Activated CD4-positive, alpha-beta T cell treated with anti-CD3 and anti-CD28 coated beads, Interleukin-2, amount 10 ng/mL, durations not matched to agents 7 days and 5 days (primary cell): ENCODE results near the gene METTL27. TPM values are rescaled to one million over a fixed set of nuclear protein-coding genes. Genes with fewer than 3 reads are reported as not detected.
"Not testable (repeated sequence)": the region's sequence is repeated elsewhere in the genome, so short reads cannot be mapped to it uniquely, and the experiment has no call there.

ENCODE experiments used
- CTCF ChIA-PET: fragments of 350-600 bp; sonication (Branson Sonifier 250); formaldehyde crosslinking; loops from one replicate; lab custom pipeline; 2021; ENCODE audit warnings: antibody characterized with exemption; lab: Charles Lee
- POLR2A ChIA-PET: fragments of 350-600 bp; sonication (Branson Sonifier 250); formaldehyde crosslinking; loops from one replicate; lab custom pipeline; 2021; ENCODE audit warnings: antibody characterized with exemption; lab: Charles Lee
- DNase-seq: peaks from one replicate; pipeline ENCODE4 v3.0.0-alpha.2; 2020
- H3K27ac Mint-ChIP-seq: one replicate; pipeline ENCODE4 v1.8.0; 2021; ENCODE audit warnings: mild to moderate bottlenecking, moderate library complexity, mixed read lengths
- H3K27me3 Mint-ChIP-seq: one replicate; pipeline ENCODE4 v1.8.0; 2021; ENCODE audit warnings: mixed read lengths
- H3K36me3 Mint-ChIP-seq: one replicate; pipeline ENCODE4 v1.8.0; 2021; ENCODE audit warnings: low read depth, mixed read lengths
- H3K4me1 Mint-ChIP-seq: one replicate; pipeline ENCODE4 v1.8.0; 2021; ENCODE audit warnings: mixed read lengths
- H3K4me3 Mint-ChIP-seq: one replicate; pipeline ENCODE4 v1.8.0; 2021; ENCODE audit warnings: mild to moderate bottlenecking, moderate library complexity, mixed read lengths
- H3K9me3 Mint-ChIP-seq: one replicate; pipeline ENCODE4 v1.8.0; 2021; ENCODE audit warnings: mixed read lengths
- total RNA-seq, 2 experiments: library from RNA; stranded (reverse); gene quantifications; one replicate each; pipeline ENCODE4 v1.2.3, GENCODE V29; 2021

METTL27 gene
- 1 to 10 TPM; 1.9 to 2.8 TPM for total RNA-seq

GRCh38 chr7:73842067-73842976, at the start of gene METTL27:
METTL27 (minus strand) TSS chr7:73842516; CDS start chr7:73842140, 376 bp downstream.
- H3K27me3 Mint-ChIP-seq: peaks cover 8% of the 10 kb centered on the region
- DNase-seq: peak; percentile 93
- H3K27ac Mint-ChIP-seq: peak within 1 kb of the TSS; percentile 85
- H3K4me1 Mint-ChIP-seq: peaks cover 18% of the 10 kb centered on the region
- no peaks in the 10 kb centered on the region for H3K36me3 Mint-ChIP-seq
- POLR2A ChIA-PET: interaction anchor here (0.5 to 0.7 kb wide), 4 partner anchors 19 to 461 kb away, joined by 3 to 5 read pairs (median 4); no protein-coding TSS in a partner anchor
- CTCF ChIA-PET: interaction anchor here (0.7 to 1.3 kb wide), 4 partner anchors 8 to 493 kb away, joined by 3 to 6 read pairs (median 4); no protein-coding TSS in a partner anchor
- no peaks in the 10 kb centered on the region for H3K9me3 Mint-ChIP-seq
- peak within 1 kb of the TSS; percentile 83 for H3K4me3 Mint-ChIP-seq

- Mint-ChIP-seq H3K4me1 (peaks cover 5% of the 10 kb centered on the region), H3K4me3 (no peak overlapping the region), H3K27ac (no peak overlapping the region), H3K36me3 (no peaks in the 10 kb centered on the region), H3K9me3 (no peaks in the 10 kb centered on the region), H3K27me3 (peaks cover 13% of the 10 kb centered on the region)
- ChIA-PET POLR2A (no interaction called here), CTCF (interaction anchor here (1.2 kb wide), 1 partner anchor 25 kb away, joined by 3 read pairs; no protein-coding TSS in a partner anchor)
- no peak for DNase-seq
These were observed 49.0 kb upstream of the METTL27 start for GRCh38 chr7:73891178-73891885.

- Mint-ChIP-seq H3K9me3 (no peaks in the 10 kb centered on the region), H3K36me3 (no peaks in the 10 kb centered on the region), H3K27me3 (peaks cover 19% of the 10 kb centered on the region), H3K4me3 (no peak overlapping the region), H3K27ac (no peak overlapping the region), H3K4me1 (peaks cover 5% of the 10 kb centered on the region)
- ChIA-PET CTCF (interaction anchor here (1.2 kb wide), 1 partner anchor 24 kb away, joined by 3 read pairs; no protein-coding TSS in a partner anchor), POLR2A (no interaction called here)
- DNase-seq: no peak
These were observed 48.3 kb upstream of the METTL27 start for GRCh38 chr7:73890555-73891147.

GRCh38 chr7:73888959-73889358, 46.6 kb upstream of the METTL27 start:
- Mint-ChIP-seq H3K27me3 (peaks cover 21% of the 10 kb centered on the region), H3K36me3 (no peaks in the 10 kb centered on the region), H3K27ac (no peak overlapping the region), H3K4me3 (no peak overlapping the region), H3K4me1 (peaks cover 5% of the 10 kb centered on the region), H3K9me3 (no peaks in the 10 kb centered on the region)
- ChIA-PET POLR2A (no interaction called here), CTCF (interaction anchor here (0.6 kb wide), 3 partner anchors 21 to 582 kb away, joined by 3 to 4 read pairs (median 3); no protein-coding TSS in a partner anchor)
- DNase-seq: no peak

GRCh38 chr7:73887762-73888161, 45.4 kb upstream of the METTL27 start:
- CTCF ChIA-PET: interaction anchor here (0.9 kb wide), 1 partner anchor 33 kb away, joined by 4 read pairs; no protein-coding TSS in a partner anchor
- POLR2A ChIA-PET: no interaction called here
- Mint-ChIP-seq H3K4me3 (no peak overlapping the region), H3K36me3 (no peaks in the 10 kb centered on the region), H3K4me1 (peaks cover 5% of the 10 kb centered on the region), H3K27ac (no peak overlapping the region), H3K9me3 (no peaks in the 10 kb centered on the region), H3K27me3 (peaks cover 21% of the 10 kb centered on the region)
- no peak for DNase-seq

GRCh38 chr7:73885975-73886798, 43.9 kb upstream of the METTL27 start:
- no peak for DNase-seq
- Mint-ChIP-seq H3K27me3 (peaks cover 21% of the 10 kb centered on the region), H3K27ac (no peak overlapping the region), H3K36me3 (no peaks in the 10 kb centered on the region), H3K4me1 (peaks cover 5% of the 10 kb centered on the region), H3K9me3 (no peaks in the 10 kb centered on the region), H3K4me3 (no peak overlapping the region)
- POLR2A ChIA-PET: no interaction called here
- CTCF ChIA-PET: interaction anchor here (0.7 kb wide), 1 partner anchor 24 kb away, joined by 3 read pairs; no protein-coding TSS in a partner anchor

- Mint-ChIP-seq H3K4me1 (peaks cover 4% of the 10 kb centered on the region), H3K27me3 (peaks cover 21% of the 10 kb centered on the region), H3K9me3 (no peaks in the 10 kb centered on the region), H3K4me3 (no peak overlapping the region), H3K27ac (no peak overlapping the region), H3K36me3 (no peaks in the 10 kb centered on the region)
- ChIA-PET POLR2A (no interaction called here), CTCF (no interaction called here)
- DNase-seq: no peak
These were observed 43.2 kb upstream of the METTL27 start for GRCh38 chr7:73885433-73885974.

GRCh38 chr7:73884867-73885422, 42.6 kb upstream of the METTL27 start:
- H3K36me3 Mint-ChIP-seq, H3K4me3 Mint-ChIP-seq, H3K9me3 Mint-ChIP-seq, POLR2A ChIA-PET, H3K4me1 Mint-ChIP-seq, DNase-seq, H3K27ac Mint-ChIP-seq: not testable (repeated sequence)
- H3K27me3 Mint-ChIP-seq: peaks cover 21% of the 10 kb centered on the region
- CTCF ChIA-PET: interaction anchor here (1.5 kb wide), 1 partner anchor 15 kb away, joined by 3 read pairs; no protein-coding TSS in a partner anchor

GRCh38 chr7:73882047-73882402, 39.7 kb upstream of the METTL27 start:
- DNase-seq: no peak
- ChIA-PET CTCF (no interaction called here), POLR2A (no interaction called here)
- H3K27ac Mint-ChIP-seq: no peak overlapping the region
- H3K4me1 Mint-ChIP-seq: no peaks in the 10 kb centered on the region
- H3K36me3 Mint-ChIP-seq: no peaks in the 10 kb centered on the region
- no peaks in the 10 kb centered on the region for H3K9me3 Mint-ChIP-seq
- no peak overlapping the region for H3K4me3 Mint-ChIP-seq
- H3K27me3 Mint-ChIP-seq: peaks cover 12% of the 10 kb centered on the region

GRCh38 chr7:73881352-73882046, 39.2 kb upstream of the METTL27 start:
- no peak overlapping the region for H3K4me3 Mint-ChIP-seq
- no peak overlapping the region for H3K27ac Mint-ChIP-seq
- CTCF ChIA-PET: no interaction called here
- POLR2A ChIA-PET: no interaction called here
- H3K36me3 Mint-ChIP-seq: no peaks in the 10 kb centered on the region
- H3K9me3 Mint-ChIP-seq: no peaks in the 10 kb centered on the region
- peaks cover 8% of the 10 kb centered on the region for H3K27me3 Mint-ChIP-seq
- no peaks in the 10 kb centered on the region for H3K4me1 Mint-ChIP-seq
- DNase-seq: no peak

GRCh38 chr7:73880755-73881328, 38.5 kb upstream of the METTL27 start:
- no peak for DNase-seq
- H3K9me3 Mint-ChIP-seq: no peaks in the 10 kb centered on the region
- H3K36me3 Mint-ChIP-seq: no peaks in the 10 kb centered on the region
- no peaks in the 10 kb centered on the region for H3K4me1 Mint-ChIP-seq
- H3K27me3 Mint-ChIP-seq: peaks cover 2% of the 10 kb centered on the region
- ChIA-PET CTCF (no interaction called here), POLR2A (no interaction called here)
- no peak overlapping the region for H3K4me3 Mint-ChIP-seq
- no peak overlapping the region for H3K27ac Mint-ChIP-seq
